IMR-90 (cell line): Measurements from ENCODE around the gene DISC1.

ENCODE experiments used
- BHLHE40 ChIP-seq: fragments of 150-350 bp; IDR thresholded peaks from 2 replicates; pipeline ENCODE4 v1.6.1; 2016; ENCODE audit warnings: mild to moderate bottlenecking, low read depth, low read length
- CTCF ChIP-seq: conservative IDR thresholded peaks from 2 replicates; pipeline ENCODE4 v1.5.1; 2012; ENCODE audit warnings: mild to moderate bottlenecking, low read depth, low read length, improper control_type of control experiment
- ELK1 ChIP-seq: fragments of 150-350 bp; IDR thresholded peaks from 2 replicates; pipeline ENCODE4 v1.6.1; 2016; ENCODE audit warnings: low read depth, mild to moderate bottlenecking, low read length, moderate library complexity, borderline replicate concordance
- FOS ChIP-seq: fragments of 150-350 bp; IDR thresholded peaks from 2 replicates; pipeline ENCODE4 v1.6.1; 2016; ENCODE audit warnings: low read depth, low read length
- MAZ ChIP-seq: IDR thresholded peaks from 2 replicates; pipeline ENCODE4 v1.6.1; 2012; ENCODE audit warnings: low read depth, mild to moderate bottlenecking, low read length, improper control_type of control experiment, moderate library complexity, borderline replicate concordance
- MXI1 ChIP-seq: IDR thresholded peaks from 2 replicates; pipeline ENCODE4 v1.6.1; 2012; ENCODE audit warnings: low read depth, mild to moderate bottlenecking, low read length, moderate library complexity, borderline replicate concordance
- POLR2A ChIP-seq: IDR thresholded peaks from 2 replicates; pipeline ENCODE4 v1.6.1; 2012; ENCODE audit warnings: mild to moderate bottlenecking, low read depth, low read length
- RAD21 ChIP-seq: IDR thresholded peaks from 2 replicates; pipeline ENCODE4 v1.6.1; 2012; ENCODE audit warnings: low read length, improper control_type of control experiment
- RFX5 ChIP-seq: IDR thresholded peaks from 2 replicates; pipeline ENCODE4 v1.8.0; 2012; ENCODE audit warnings: low read depth, mild to moderate bottlenecking, low read length, moderate library complexity
- USF2 ChIP-seq: fragments of 150-350 bp; IDR thresholded peaks from 2 replicates; pipeline ENCODE4 v1.6.1; 2017; ENCODE audit warnings: mild to moderate bottlenecking, antibody characterized with exemption, low read length, low read depth

DNA sequence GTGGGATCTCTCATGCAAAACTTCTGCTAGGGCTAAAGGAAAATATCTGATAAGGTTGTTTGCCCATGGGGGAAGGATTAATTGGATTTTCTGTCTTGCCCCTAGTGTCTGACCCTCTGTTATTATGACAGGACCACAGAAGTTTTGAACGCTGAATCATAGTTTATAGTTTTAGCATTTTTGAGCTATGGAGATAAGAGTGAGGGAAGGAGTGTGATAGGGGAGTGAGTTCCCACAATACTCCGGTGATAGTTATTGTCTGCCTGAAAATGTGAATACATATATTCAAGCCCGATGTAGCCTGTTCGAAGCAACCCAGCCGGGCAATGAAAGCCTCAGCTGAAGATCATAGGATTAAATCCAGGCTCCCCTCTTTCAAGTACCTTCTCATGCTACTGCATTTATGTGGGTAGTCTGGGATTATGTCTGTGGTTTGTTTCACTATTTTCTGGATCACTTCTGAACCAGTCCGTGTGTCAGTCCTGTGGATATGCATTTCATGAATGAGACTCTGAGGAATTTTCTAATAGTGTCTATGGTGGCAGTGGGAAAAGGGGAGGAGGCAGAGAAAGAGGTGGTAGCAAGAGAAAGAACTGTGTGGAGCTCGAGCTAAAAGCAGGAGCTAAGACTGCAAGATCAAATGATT, 258.7 kb downstream of the DISC1 start:
- TF ChIP-seq CTCF (no peak), POLR2A (no peak), MXI1 (no peak), BHLHE40 (0 out of 2 replicates have a peak, but pooled peaks have one; percentile 4), FOS (peak; percentile 77), RAD21 (no peak), MAZ (no peak), USF2 (no peak), RFX5 (no peak), ELK1 (no peak)
